AG04450 (cell line): ENCODE data around the gene UBXN1. TPM values are rescaled to one million over a fixed set of nuclear protein-coding genes. Genes with fewer than 3 reads are reported as not detected.
A peak's percentile ranks its signal among the peaks of the same experiment; 100 is the strongest.

Source experiments
- CTCF ChIA-PET: fragments of 300-600, 350-600 bp; formaldehyde crosslinking; extraction: SDS; loops from one replicate; lab custom pipeline; 2022; ENCODE audit warnings: antibody characterized with exemption, inconsistent platforms; lab: Charles Lee
- POLR2A ChIA-PET: fragments of 350-600 bp; formaldehyde crosslinking; extraction: SDS; loops from one replicate; lab custom pipeline; 2021; ENCODE audit warnings: antibody characterized with exemption, inconsistent platforms; lab: Yijun Ruan, JAX
- DNase-seq: peaks from one replicate; pipeline ENCODE4 v3.0.0-alpha.2; 2011; ENCODE audit warnings: low read depth, low spot score
- H3K27ac ChIP-seq: one replicate; pipeline ENCODE4 v1.5.1; 2012; ENCODE audit warnings: low read depth, low read length, control low read depth
- H3K27me3 ChIP-seq: one replicate; pipeline ENCODE4 v1.6.0; 2012; ENCODE audit warnings: low read length; ENCODE audit not compliant: control insufficient read depth, insufficient read depth
- H3K4me3 ChIP-seq: 2 replicates; pipeline ENCODE4 v1.5.1; 2011; ENCODE audit warnings: mild to moderate bottlenecking, low read depth, low read length, control low read depth
- H3K9me3 ChIP-seq: 2 replicates; pipeline ENCODE4 v1.5.1; 2012; ENCODE audit warnings: low read length; ENCODE audit not compliant: control insufficient read depth, insufficient read depth
- CTCF ChIP-seq: IDR thresholded peaks from 2 replicates; pipeline ENCODE4 v1.5.1; 2011; ENCODE audit warnings: low read depth, low read length, control low read depth, inconsistent platforms
- polyA plus RNA-seq: library from polyadenylated mRNA; depleted of rRNA; stranded (reverse); fragments of >200 nt; gene quantifications from 2 replicates; pipeline ENCODE4 v1.2.3, GENCODE V29; 2011

The UBXN1 gene
- polyA plus RNA-seq, 1 experiment: 100 TPM

GRCh38 chr11:62713343-62713742 lies 34.5 kb upstream of the UBXN1 start:
- no peak for DNase-seq
- CTCF ChIA-PET: interaction anchor here (1.5 kb wide), 1 partner anchor 10 kb away, joined by 3 read pairs; no protein-coding TSS in a partner anchor

DNA sequence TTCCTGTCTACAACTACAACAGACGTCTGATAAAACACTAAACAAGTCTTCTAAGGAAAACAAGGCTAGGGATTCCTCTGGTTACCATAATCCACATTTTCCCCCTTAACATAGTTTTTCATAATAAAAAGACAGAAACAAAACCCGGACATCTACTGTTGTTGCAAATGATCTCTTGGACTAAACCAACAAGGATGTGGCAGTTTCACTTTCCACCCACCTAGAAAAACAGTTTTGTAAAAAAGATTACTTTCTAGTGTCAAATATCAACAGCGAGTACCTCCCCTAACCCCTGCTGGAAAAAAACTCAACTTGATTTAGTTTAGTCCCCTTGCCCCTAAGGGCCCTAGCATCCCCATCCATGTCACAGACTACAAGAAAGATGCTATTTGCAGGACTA lies 34.0 kb upstream of the UBXN1 start:
- Histone ChIP-seq H3K4me3 (no peak overlapping the region), H3K27ac (peak overlapping the region; percentile 52), H3K9me3 (no peaks in the 10 kb centered on the region; the same call in 1 of the 2 replicates), H3K27me3 (no peaks in the 10 kb centered on the region)
- ChIA-PET POLR2A (interaction anchor here (0.7 to 1.7 kb wide), 2 partner anchors 15 to 55 kb away, joined by 4 to 6 read pairs; partner anchors contain the start of gene HNRNPUL2), CTCF (no interaction called here)
- DNase-seq: no peak
- no peak for TF ChIP-seq CTCF

More at GRCh38 chr11:62713343-62713742, 34.5 kb upstream of the UBXN1 start:
- Histone ChIP-seq H3K27me3 (no peaks in the 10 kb centered on the region), H3K9me3 (no peaks in the 10 kb centered on the region; the same call in 1 of the 2 replicates), H3K4me3 (no peak overlapping the region), H3K27ac (no peak overlapping the region)
- TF ChIP-seq CTCF: no peak
- POLR2A ChIA-PET: interaction anchor here (0.9 to 1.7 kb wide), 2 partner anchors 14 to 48 kb away, joined by 4 read pairs; partner anchors contain the start of genes C11orf98, CSKMT and HNRNPUL2

- ChIA-PET CTCF (no interaction called here), POLR2A (interaction anchor here (0.7 to 1.7 kb wide), 2 partner anchors 15 to 55 kb away, joined by 4 to 6 read pairs; partner anchors contain the start of gene HNRNPUL2)
- DNase-seq: no peak
Measured at GRCh38 chr11:62712276-62712812, 33.5 kb upstream of the UBXN1 start.

DNA sequence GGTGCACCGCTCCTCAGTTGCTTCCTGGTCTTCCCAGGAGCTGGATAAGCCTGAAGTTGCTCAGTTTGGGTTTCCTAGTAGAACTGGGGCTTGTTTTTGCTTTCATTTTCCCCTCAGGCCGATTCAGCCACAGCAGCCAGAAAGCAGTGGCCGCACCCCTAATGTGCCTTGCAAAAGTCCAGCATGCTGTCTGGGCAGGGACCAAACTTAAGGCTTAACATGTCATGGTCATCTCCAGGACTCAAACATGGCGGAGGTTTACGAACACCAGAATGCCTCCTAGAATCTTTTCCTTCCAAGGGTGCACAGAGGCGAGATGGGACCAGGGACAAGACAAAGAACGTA lies 31.1 kb upstream of the UBXN1 start:
- POLR2A ChIA-PET: interaction anchor here (1.0 to 2.7 kb wide), 5 partner anchors 17 to 171 kb away, joined by 3 to 17 read pairs (median 10); partner anchors contain the start of genes C11orf98, CSKMT, HNRNPUL2 and LRRN4CL
- CTCF ChIA-PET: interaction anchor here (0.5 kb wide), 1 partner anchor 12 kb away, joined by 3 read pairs; no protein-coding TSS in a partner anchor
- peak overlapping the region; percentile 91 for H3K27ac ChIP-seq

More at GRCh38 chr11:62712276-62712812, 33.5 kb upstream of the UBXN1 start:
- Histone ChIP-seq H3K27ac (peak overlapping the region; percentile 12), H3K4me3 (no peak overlapping the region), H3K9me3 (no peaks in the 10 kb centered on the region; the same call in 1 of the 2 replicates), H3K27me3 (no peaks in the 10 kb centered on the region)
- no peak for TF ChIP-seq CTCF

More for the DNA sequence above, 31.1 kb upstream of the UBXN1 start:
- Histone ChIP-seq H3K4me3 (peak overlapping the region; percentile 52), H3K9me3 (no peaks in the 10 kb centered on the region), H3K27me3 (no peaks in the 10 kb centered on the region)
- DNase-seq: no peak
- TF ChIP-seq CTCF: no peak
